IMR-90 (cell line): ENCODE results near the gene BAZ2B. TPM values are rescaled to one million over a fixed set of nuclear protein-coding genes. Genes with fewer than 3 reads are reported as not detected.

Experiments used
- ATAC-seq: fragments of 200-7000 bp; cut with Tn5 transposase; 2 replicates; pipeline ENCODE4 v1.9.1; 2020; ENCODE audit warnings: low read depth, mild to moderate bottlenecking, moderate library complexity
- BruUV-seq: library from RNA; stranded (reverse); fragments of 400-500 nt; replicated peaks from 2 replicates; lab custom pipeline; 2021; lab: Mats Ljungman, UMichigan
- CTCF ChIA-PET: fragments of 300-600 bp; formaldehyde crosslinking; extraction: SDS; loops from one replicate; lab custom pipeline; 2021; ENCODE audit warnings: antibody characterized with exemption; lab: Yijun Ruan, JAX
- POLR2A ChIA-PET: fragments of 300-600 bp; sonication (Branson Sonifier 250); formaldehyde crosslinking; loops from one replicate; lab custom pipeline; 2022; ENCODE audit warnings: antibody characterized with exemption; ENCODE audit not compliant: unreplicated experiment; lab: Charles Lee
- DNase-seq: peaks from one replicate; pipeline ENCODE4 v3.0.0; 2013
- H2AFZ ChIP-seq: replicated peaks from 2 replicates; pipeline ENCODE3; 2013; ENCODE audit warnings: low read length, mild to moderate bottlenecking; ENCODE audit not compliant: poor library complexity
- H2AK5ac ChIP-seq: 2 replicates; pipeline ENCODE4 v1.6.1; 2013; ENCODE audit warnings: low read depth, low read length, inconsistent platforms
- H2AK9ac ChIP-seq: replicated peaks from 2 replicates; pipeline ENCODE3; 2013; ENCODE audit warnings: mild to moderate bottlenecking, low read depth, low read length, moderate library complexity; ENCODE audit not compliant: poor library complexity
- H2BK120ac ChIP-seq: 2 replicates; pipeline ENCODE4 v1.6.1; 2013; ENCODE audit warnings: low read depth, low read length, inconsistent platforms
- H2BK15ac ChIP-seq: 3 replicates; pipeline ENCODE4 v1.6.1; 2013; ENCODE audit warnings: low read depth, low read length, inconsistent platforms
- H2BK20ac ChIP-seq: 2 replicates; pipeline ENCODE4 v1.6.1; 2013; ENCODE audit warnings: low read depth, mild to moderate bottlenecking, inconsistent platforms, low read length, moderate library complexity
- H2BK5ac ChIP-seq: 2 replicates; pipeline ENCODE4 v1.6.1; 2013; ENCODE audit warnings: mild to moderate bottlenecking, low read depth, low read length, inconsistent platforms; ENCODE audit not compliant: poor library complexity, severe bottlenecking
- H3K14ac ChIP-seq: replicated peaks from 2 replicates; pipeline ENCODE4 v1.6.1; 2013; ENCODE audit warnings: low read depth, low read length, inconsistent platforms
- H3K18ac ChIP-seq: 2 replicates; pipeline ENCODE4 v1.6.1; 2013; ENCODE audit warnings: low read depth, low read length, control low read depth
- H3K23ac ChIP-seq: 2 replicates; pipeline ENCODE4 v1.6.1; 2013; ENCODE audit warnings: low read depth, low read length, inconsistent platforms
- H3K27ac ChIP-seq: 2 replicates; pipeline ENCODE4 v1.5.1; 2013; ENCODE audit warnings: mild to moderate bottlenecking, control low read depth, low read length; ENCODE audit not compliant: insufficient read depth
- H3K27me3 ChIP-seq: 2 replicates; pipeline ENCODE4 v1.6.1; 2013; ENCODE audit warnings: low read length; ENCODE audit not compliant: control insufficient read depth, insufficient read depth
- H3K36me3 ChIP-seq: 2 replicates; pipeline ENCODE4 v1.6.1; 2013; ENCODE audit warnings: low read length, mixed read lengths; ENCODE audit not compliant: control insufficient read depth, insufficient read depth
- H3K4ac ChIP-seq: 2 replicates; pipeline ENCODE4 v1.6.1; 2013; ENCODE audit warnings: low read depth, low read length, inconsistent platforms
- H3K4me1 ChIP-seq: 2 replicates; pipeline ENCODE4 v1.6.1; 2013; ENCODE audit warnings: low read length, mixed read lengths; ENCODE audit not compliant: control insufficient read depth, insufficient read depth
- H3K4me2 ChIP-seq: 2 replicates; pipeline ENCODE4 v1.6.1; 2013; ENCODE audit warnings: low read depth, mild to moderate bottlenecking, control low read depth, low read length, moderate library complexity
- H3K4me3 ChIP-seq: 2 replicates; pipeline ENCODE4 v1.5.1; 2013; ENCODE audit warnings: low read depth, mild to moderate bottlenecking, control low read depth, low read length, moderate library complexity; ENCODE audit not compliant: insufficient read depth
- H3K56ac ChIP-seq: 2 replicates; pipeline ENCODE4 v1.6.1; 2013; ENCODE audit warnings: low read length, inconsistent platforms; ENCODE audit not compliant: insufficient read depth; ENCODE audit errors: extremely low read depth
- H3K79me1 ChIP-seq, 2 experiments: 2 replicates each; pipeline ENCODE4 v1.6.1; 2013; ENCODE audit warnings: low read length in 2 of 2, inconsistent platforms in 1 of 2, low read depth in 1 of 2
- H3K9ac ChIP-seq: 2 replicates; pipeline ENCODE4 v1.6.1; 2013; ENCODE audit warnings: low read depth, low read length, control low read depth
- H3K9me1 ChIP-seq: 2 replicates; pipeline ENCODE4 v1.6.1; 2013; ENCODE audit warnings: low read length, inconsistent platforms; ENCODE audit not compliant: insufficient read depth
- H3K9me3 ChIP-seq: 2 replicates; pipeline ENCODE4 v1.6.1; 2013; ENCODE audit warnings: low read length; ENCODE audit not compliant: control insufficient read depth, insufficient read depth
- H4K20me1 ChIP-seq: 2 replicates; pipeline ENCODE4 v1.6.1; 2013; ENCODE audit warnings: low read length, inconsistent platforms; ENCODE audit not compliant: insufficient read depth
- H4K5ac ChIP-seq: 2 replicates; pipeline ENCODE4 v1.6.1; 2013; ENCODE audit warnings: mild to moderate bottlenecking, low read depth, low read length, control low read depth
- H4K8ac ChIP-seq, 2 experiments: 2 replicates each; pipeline ENCODE4 v1.6.1; 2013; ENCODE audit warnings: low read depth in 2 of 2, low read length in 2 of 2, control low read depth in 1 of 2, inconsistent platforms in 1 of 2
- H4K91ac ChIP-seq: 2 replicates; pipeline ENCODE4 v1.6.1; 2013; ENCODE audit warnings: low read depth, low read length, inconsistent platforms; ENCODE audit not compliant: insufficient read depth
- BHLHE40 ChIP-seq: fragments of 150-350 bp; IDR thresholded peaks from 2 replicates; pipeline ENCODE4 v1.6.1; 2016; ENCODE audit warnings: mild to moderate bottlenecking, low read depth, low read length
- CHD1 ChIP-seq: IDR thresholded peaks from 2 replicates; pipeline ENCODE4 v1.6.1; 2012; ENCODE audit warnings: low read depth, low read length, improper control_type of control experiment
- MAFK ChIP-seq: IDR thresholded peaks from 2 replicates; pipeline ENCODE4 v1.6.1; 2012; ENCODE audit warnings: low read depth, low read length, improper control_type of control experiment
- MXI1 ChIP-seq: IDR thresholded peaks from 2 replicates; pipeline ENCODE4 v1.6.1; 2012; ENCODE audit warnings: low read depth, mild to moderate bottlenecking, low read length, moderate library complexity, borderline replicate concordance
- NFE2L2 ChIP-seq: fragments of 150-350 bp; IDR thresholded peaks from 2 replicates; pipeline ENCODE4 v1.6.1; 2016; ENCODE audit warnings: low read depth, mild to moderate bottlenecking, low read length
- POLR2A ChIP-seq: IDR thresholded peaks from 2 replicates; pipeline ENCODE4 v1.6.1; 2012; ENCODE audit warnings: mild to moderate bottlenecking, low read depth, low read length
- RCOR1 ChIP-seq: IDR thresholded peaks from 2 replicates; pipeline ENCODE4 v1.6.1; 2012; ENCODE audit warnings: mild to moderate bottlenecking, low read length, improper control_type of control experiment; ENCODE audit not compliant: insufficient replicate concordance
- RFX5 ChIP-seq: IDR thresholded peaks from 2 replicates; pipeline ENCODE4 v1.8.0; 2012; ENCODE audit warnings: low read depth, mild to moderate bottlenecking, low read length, moderate library complexity
- SMC3 ChIP-seq: fragments of 150-350 bp; IDR thresholded peaks from 2 replicates; pipeline ENCODE4 v1.6.1; 2016; ENCODE audit warnings: low read depth, mild to moderate bottlenecking, antibody characterized with exemption, low read length, moderate library complexity
- WGBS, 2 experiments: methylation state at CpG; one replicate each; pipeline versions ENCODE4 v1.1.5 to v1.1.7; 2013; ENCODE audit warnings: missing lambda C conversion rate in 2 of 2; ENCODE audit not compliant: insufficient read length in 1 of 2; ENCODE audit errors: extremely low coverage in 2 of 2; 5-methylcytosine and 5-hydroxymethylcytosine counted together
- dilution Hi-C: fragments of 300-500 bp; cut with HindIII; formaldehyde crosslinking; loops from one replicate; pipeline ENCODE4 v1.14.3; 2018; ENCODE audit warnings: low sequenced_read_pairs; ENCODE audit not compliant: unreplicated experiment
- in situ Hi-C: fragments of 300-500 bp; cut with MboI; formaldehyde crosslinking; loops from 3 replicates; pipeline ENCODE4 v1.14.3; 2019; ENCODE audit warnings: low sequenced_read_pairs, inconsistent platforms, mixed read lengths
- intact Hi-C: fragments of 100-400 bp; cut with micrococcal nuclease; formaldehyde crosslinking; loops from 2 replicates; pipeline ENCODE4 v1.10.0; 2022
- polyA plus RNA-seq, 3 experiments: library from polyadenylated mRNA; depleted of rRNA; stranded (reverse); fragments of >200 nt; gene quantifications; 2 replicates each; pipeline ENCODE4 v1.2.3, GENCODE V29; 2012; ENCODE audit warnings: low replicate concordance in 1 of 3
- total RNA-seq: library from RNA; depleted of rRNA; stranded (reverse); fragments of >200 nt; gene quantifications from 2 replicates; pipeline ENCODE4 v1.2.3, GENCODE V29; 2012
- TF ChIP-seq, protein P1 (sequence below): fragments of 150-350 bp; IDR thresholded peaks from 2 replicates; pipeline ENCODE4 v1.6.1; 2017; ENCODE audit warnings: mild to moderate bottlenecking, antibody characterized with exemption, low read length, low read depth
- TF ChIP-seq, protein P2 (sequence below): conservative IDR thresholded peaks from 2 replicates; pipeline ENCODE4 v1.5.1; 2012; ENCODE audit warnings: mild to moderate bottlenecking, low read depth, low read length, improper control_type of control experiment

BAZ2B gene
- total and polyA plus RNA-seq, 2 of the 4 experiments (the other 2 are of a cell fraction), result 8.9 to 42.1 TPM

DNA sequence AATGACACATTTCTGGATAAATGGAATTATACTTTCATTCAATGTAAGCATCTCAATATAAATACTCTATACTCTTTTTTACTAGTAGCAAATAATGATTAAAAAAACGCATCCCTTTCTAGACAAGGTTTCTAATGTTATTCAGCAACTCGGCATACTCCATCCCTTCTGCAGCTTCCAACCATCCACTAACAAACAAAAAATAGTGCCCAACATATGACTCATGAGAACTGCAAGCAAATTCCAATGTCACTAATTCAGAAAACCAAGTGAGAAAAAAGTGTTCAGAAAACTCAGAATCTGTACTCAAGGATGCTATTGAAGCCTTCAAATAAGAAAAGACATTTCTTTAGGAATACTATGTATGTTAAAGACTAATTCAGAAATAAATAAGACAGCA lies 140.0 kb downstream of the BAZ2B start:
- H3K9ac ChIP-seq, result no peak overlapping the region
- DNase-seq, result peak; percentile 16
- no peak overlapping the region for H2BK20ac ChIP-seq
- H3K4me2 ChIP-seq, result no peak overlapping the region
- in situ Hi-C loops, result no loop called here
- no peak overlapping the region for H2AK9ac ChIP-seq
- H3K23ac ChIP-seq, result no peak overlapping the region
- H3K79me1 ChIP-seq, result no peaks in the 10 kb centered on the region
- peak; percentile 63 for ATAC-seq
- no peak overlapping the region for H2BK5ac ChIP-seq
- H3K4ac ChIP-seq, result no peak overlapping the region
- no TSS peak for BruUV-seq
- H2AFZ ChIP-seq, result no peak overlapping the region
- H4K20me1 ChIP-seq, result no peaks in the 10 kb centered on the region
- TF ChIP-seq, protein P1, sequence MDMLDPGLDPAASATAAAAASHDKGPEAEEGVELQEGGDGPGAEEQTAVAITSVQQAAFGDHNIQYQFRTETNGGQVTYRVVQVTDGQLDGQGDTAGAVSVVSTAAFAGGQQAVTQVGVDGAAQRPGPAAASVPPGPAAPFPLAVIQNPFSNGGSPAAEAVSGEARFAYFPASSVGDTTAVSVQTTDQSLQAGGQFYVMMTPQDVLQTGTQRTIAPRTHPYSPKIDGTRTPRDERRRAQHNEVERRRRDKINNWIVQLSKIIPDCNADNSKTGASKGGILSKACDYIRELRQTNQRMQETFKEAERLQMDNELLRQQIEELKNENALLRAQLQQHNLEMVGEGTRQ, result no peak
- TF ChIP-seq MAFK, result no peak
- TF ChIP-seq SMC3, result no peak
- no peak for TF ChIP-seq BHLHE40
- TF ChIP-seq POLR2A, result no peak
- TF ChIP-seq RFX5, result no peak
- TF ChIP-seq MXI1, result no peak
- no peak for TF ChIP-seq CHD1
- no peak for TF ChIP-seq RCOR1
- TF ChIP-seq NFE2L2, result no peak
- TF ChIP-seq, protein P2, sequence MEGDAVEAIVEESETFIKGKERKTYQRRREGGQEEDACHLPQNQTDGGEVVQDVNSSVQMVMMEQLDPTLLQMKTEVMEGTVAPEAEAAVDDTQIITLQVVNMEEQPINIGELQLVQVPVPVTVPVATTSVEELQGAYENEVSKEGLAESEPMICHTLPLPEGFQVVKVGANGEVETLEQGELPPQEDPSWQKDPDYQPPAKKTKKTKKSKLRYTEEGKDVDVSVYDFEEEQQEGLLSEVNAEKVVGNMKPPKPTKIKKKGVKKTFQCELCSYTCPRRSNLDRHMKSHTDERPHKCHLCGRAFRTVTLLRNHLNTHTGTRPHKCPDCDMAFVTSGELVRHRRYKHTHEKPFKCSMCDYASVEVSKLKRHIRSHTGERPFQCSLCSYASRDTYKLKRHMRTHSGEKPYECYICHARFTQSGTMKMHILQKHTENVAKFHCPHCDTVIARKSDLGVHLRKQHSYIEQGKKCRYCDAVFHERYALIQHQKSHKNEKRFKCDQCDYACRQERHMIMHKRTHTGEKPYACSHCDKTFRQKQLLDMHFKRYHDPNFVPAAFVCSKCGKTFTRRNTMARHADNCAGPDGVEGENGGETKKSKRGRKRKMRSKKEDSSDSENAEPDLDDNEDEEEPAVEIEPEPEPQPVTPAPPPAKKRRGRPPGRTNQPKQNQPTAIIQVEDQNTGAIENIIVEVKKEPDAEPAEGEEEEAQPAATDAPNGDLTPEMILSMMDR, result no peak
- ChIA-PET POLR2A (no interaction called here), CTCF (interaction anchor here (0.6 kb wide), 1 partner anchor 11 kb away, joined by 3 read pairs; no protein-coding TSS in a partner anchor)
- H3K27me3 ChIP-seq, result no peaks in the 10 kb centered on the region
- peaks cover 8% of the 10 kb centered on the region for H3K36me3 ChIP-seq
- no peak overlapping the region for H3K27ac ChIP-seq
- H3K14ac ChIP-seq, result no peak overlapping the region
- H2BK15ac ChIP-seq, result no peak overlapping the region
- H2BK120ac ChIP-seq, result no peak overlapping the region
- H3K4me3 ChIP-seq, result no peak overlapping the region
- no peaks in the 10 kb centered on the region for H3K9me3 ChIP-seq
- H4K5ac ChIP-seq, result no peak overlapping the region
- H3K56ac ChIP-seq, result no peak overlapping the region
- no CpG with 5 or more reads among the region's 2 CpGs for WGBS, 2 experiments
- intact Hi-C loops, result no loop called here
- dilution Hi-C loops, result no loop called here
- H3K9me1 ChIP-seq, result no peaks in the 10 kb centered on the region
- H3K4me1 ChIP-seq, result no peaks in the 10 kb centered on the region
- H4K8ac ChIP-seq, result no peak overlapping the region
- H3K18ac ChIP-seq, result no peak overlapping the region
- no peak overlapping the region for H4K91ac ChIP-seq
- H2AK5ac ChIP-seq, result no peak overlapping the region
